ENCODE measurements around the gene PRCC.

The PRCC gene

GRCh38 chr1:156813750-156814570 is 46.6 kb downstream of the PRCC start:
- DNase-seq (ENCODE audit: low read depth in 3 of 3): peak; percentile 66 to 69 (median 69)

GRCh38 chr1:156814571-156815260 is 47.4 kb downstream of the PRCC start:
- DNase-seq (ENCODE audit: low read depth in 3 of 3): peak in 1 of 3 experiments; percentile 30

GRCh38 chr1:156815307-156815826 is 48.0 kb downstream of the PRCC start:
- no peak for DNase-seq (ENCODE audit: low read depth in 3 of 3)

- DNase-seq (ENCODE audit: low read depth in 3 of 3): no peak
Measured at GRCh38 chr1:156815961-156816422, 48.7 kb downstream of the PRCC start.

- DNase-seq (ENCODE audit: low read depth in 3 of 3): peak; percentile 78 to 94 (median 89)
Measured at GRCh38 chr1:156816561-156817328, 49.4 kb downstream of the PRCC start, which contains the start of gene SH2D2A. Gene SH2D2A (minus strand): TSS chr1:156816848. CDS start chr1:156816708, 140 bp downstream.

- no peak for DNase-seq (ENCODE audit: low read depth in 3 of 3)
Measured at GRCh38 chr1:156821801-156822200, 54.5 kb downstream of the PRCC start.

- DNase-seq (ENCODE audit: low read depth in 3 of 3): no peak
Measured at GRCh38 chr1:156822680-156823079, 55.3 kb downstream of the PRCC start.

GRCh38 chr1:156823210-156823790 is 56.0 kb downstream of the PRCC start:
- no peak for DNase-seq (ENCODE audit: low read depth in 3 of 3)

- DNase-seq (ENCODE audit: low read depth in 3 of 3): no peak
Measured at GRCh38 chr1:156826630-156827029, 59.3 kb downstream of the PRCC start.

GRCh38 chr1:156828400-156829124 is 61.2 kb downstream of the PRCC start:
- DNase-seq (ENCODE audit: low read depth in 3 of 3): no peak

GRCh38 chr1:156832434-156832833 is 65.1 kb downstream of the PRCC start:
- DNase-seq (ENCODE audit: low read depth in 3 of 3): no peak

GRCh38 chr1:156833603-156834002 is 66.3 kb downstream of the PRCC start:
- no peak for DNase-seq (ENCODE audit: low read depth in 3 of 3)

GRCh38 chr1:156834322-156834721 is 67.0 kb downstream of the PRCC start:
- DNase-seq (ENCODE audit: low read depth in 3 of 3): no peak

GRCh38 chr1:156836041-156836654 is 68.8 kb downstream of the PRCC start:
- DNase-seq (ENCODE audit: low read depth in 3 of 3): no peak

GRCh38 chr1:156836892-156837291 is 69.6 kb downstream of the PRCC start:
- no peak for DNase-seq (ENCODE audit: low read depth in 3 of 3)

- no peak for DNase-seq (ENCODE audit: low read depth in 3 of 3)
Measured at GRCh38 chr1:156838972-156839371, 71.6 kb downstream of the PRCC start.

- DNase-seq (ENCODE audit: low read depth in 3 of 3): no peak
Measured at GRCh38 chr1:156839426-156840109, 72.2 kb downstream of the PRCC start.

GRCh38 chr1:156840186-156840897 is 73.0 kb downstream of the PRCC start:
- no peak for DNase-seq (ENCODE audit: low read depth in 3 of 3)

- DNase-seq (ENCODE audit: low read depth in 3 of 3): no peak
Measured at GRCh38 chr1:156840898-156841279, 73.6 kb downstream of the PRCC start.
